DND-41 (cell line): ENCODE data around the gene VPS72.

Experiments
- EZH2 ChIP-seq: IDR thresholded peaks from 3 replicates; pipeline ENCODE4 v1.6.1; 2012; ENCODE audit warnings: borderline replicate concordance, low read depth, mild to moderate bottlenecking, moderate library complexity, low read length, inconsistent platforms; ENCODE audit not compliant: severe bottlenecking
- TF ChIP-seq, protein P1 (sequence below): IDR thresholded peaks from 2 replicates; pipeline ENCODE4 v1.5.1; 2012; ENCODE audit warnings: borderline replicate concordance, low read length, moderate library complexity, mild to moderate bottlenecking; ENCODE audit not compliant: poor library complexity, severe bottlenecking; ENCODE audit errors: extremely low read depth

DNA sequence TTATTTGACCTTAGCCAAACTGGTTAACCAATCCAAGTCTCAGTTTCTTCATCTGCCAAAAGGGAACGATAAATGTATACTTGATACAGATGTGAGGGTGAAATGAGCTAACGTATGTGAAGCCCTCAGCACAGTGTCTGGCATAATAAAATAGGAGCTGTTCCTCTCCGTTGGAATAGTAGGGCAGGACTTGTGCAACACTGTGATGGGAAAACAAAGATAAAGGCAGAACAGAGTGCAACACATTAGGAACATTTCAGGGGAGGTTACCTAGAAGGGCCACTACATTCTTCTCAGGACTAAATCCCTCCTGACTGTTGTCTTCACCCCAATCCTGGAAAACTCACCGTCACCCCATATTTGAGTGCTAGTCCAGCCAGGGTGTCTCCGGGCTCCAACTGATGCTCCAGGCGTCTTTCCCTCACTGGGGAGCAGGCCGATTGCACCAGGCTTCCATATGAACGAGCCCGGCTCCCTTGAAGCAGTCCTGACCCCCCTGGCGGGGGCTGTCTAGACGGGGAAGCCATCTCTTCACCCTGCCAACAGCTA lies 25.2 kb downstream of the VPS72 start:
- TF ChIP-seq, protein P1, sequence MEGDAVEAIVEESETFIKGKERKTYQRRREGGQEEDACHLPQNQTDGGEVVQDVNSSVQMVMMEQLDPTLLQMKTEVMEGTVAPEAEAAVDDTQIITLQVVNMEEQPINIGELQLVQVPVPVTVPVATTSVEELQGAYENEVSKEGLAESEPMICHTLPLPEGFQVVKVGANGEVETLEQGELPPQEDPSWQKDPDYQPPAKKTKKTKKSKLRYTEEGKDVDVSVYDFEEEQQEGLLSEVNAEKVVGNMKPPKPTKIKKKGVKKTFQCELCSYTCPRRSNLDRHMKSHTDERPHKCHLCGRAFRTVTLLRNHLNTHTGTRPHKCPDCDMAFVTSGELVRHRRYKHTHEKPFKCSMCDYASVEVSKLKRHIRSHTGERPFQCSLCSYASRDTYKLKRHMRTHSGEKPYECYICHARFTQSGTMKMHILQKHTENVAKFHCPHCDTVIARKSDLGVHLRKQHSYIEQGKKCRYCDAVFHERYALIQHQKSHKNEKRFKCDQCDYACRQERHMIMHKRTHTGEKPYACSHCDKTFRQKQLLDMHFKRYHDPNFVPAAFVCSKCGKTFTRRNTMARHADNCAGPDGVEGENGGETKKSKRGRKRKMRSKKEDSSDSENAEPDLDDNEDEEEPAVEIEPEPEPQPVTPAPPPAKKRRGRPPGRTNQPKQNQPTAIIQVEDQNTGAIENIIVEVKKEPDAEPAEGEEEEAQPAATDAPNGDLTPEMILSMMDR = no peak
- TF ChIP-seq EZH2 = no peak
